ENCODE data around the gene DYNC1H1. TPM values are rescaled to one million over a fixed set of nuclear protein-coding genes. Genes with fewer than 3 reads are reported as not detected.

The DYNC1H1 gene
- total RNA-seq, 1 donor from 2014 or later: 432 TPM

- peak; percentile 21 for DNase-seq
- intact Hi-C loops (cut with DNase I): loop anchor here (10.0 kb wide), 1 partner anchor 128 kb away; the partner anchor contains the start of gene DYNC1H1
- H3K27me3 ChIP-seq: no peaks in the 10 kb centered on the region
- TF ChIP-seq CTCF (IDR thresholded peaks at IDR 0.05): no peak
- ATAC-seq: no peak
- no peaks in the 10 kb centered on the region for H3K9me3 ChIP-seq
- no peak overlapping the region for H3K4me3 ChIP-seq
- peaks cover 21% of the 10 kb centered on the region for H3K4me1 ChIP-seq
- no peaks in the 10 kb centered on the region for H3K36me3 ChIP-seq
- H3K27ac ChIP-seq: no peak overlapping the region
Observed at GRCh38 chr14:102092806-102093205, 128.4 kb downstream of the DYNC1H1 start.

GRCh38 chr14:102094101-102094500, 129.7 kb downstream of the DYNC1H1 start:
- TF ChIP-seq CTCF (IDR thresholded peaks at IDR 0.05): no peak
- DNase-seq: no peak
- no peaks in the 10 kb centered on the region for H3K36me3 ChIP-seq
- no peak for ATAC-seq
- H3K27me3 ChIP-seq: no peaks in the 10 kb centered on the region
- no peak overlapping the region for H3K4me3 ChIP-seq
- intact Hi-C loops (cut with DNase I): loop anchor here (10.0 kb wide), 1 partner anchor 129 kb away; the partner anchor contains the start of gene DYNC1H1
- H3K4me1 ChIP-seq: peaks cover 8% of the 10 kb centered on the region
- no peak overlapping the region for H3K27ac ChIP-seq
- no peaks in the 10 kb centered on the region for H3K9me3 ChIP-seq

DNA sequence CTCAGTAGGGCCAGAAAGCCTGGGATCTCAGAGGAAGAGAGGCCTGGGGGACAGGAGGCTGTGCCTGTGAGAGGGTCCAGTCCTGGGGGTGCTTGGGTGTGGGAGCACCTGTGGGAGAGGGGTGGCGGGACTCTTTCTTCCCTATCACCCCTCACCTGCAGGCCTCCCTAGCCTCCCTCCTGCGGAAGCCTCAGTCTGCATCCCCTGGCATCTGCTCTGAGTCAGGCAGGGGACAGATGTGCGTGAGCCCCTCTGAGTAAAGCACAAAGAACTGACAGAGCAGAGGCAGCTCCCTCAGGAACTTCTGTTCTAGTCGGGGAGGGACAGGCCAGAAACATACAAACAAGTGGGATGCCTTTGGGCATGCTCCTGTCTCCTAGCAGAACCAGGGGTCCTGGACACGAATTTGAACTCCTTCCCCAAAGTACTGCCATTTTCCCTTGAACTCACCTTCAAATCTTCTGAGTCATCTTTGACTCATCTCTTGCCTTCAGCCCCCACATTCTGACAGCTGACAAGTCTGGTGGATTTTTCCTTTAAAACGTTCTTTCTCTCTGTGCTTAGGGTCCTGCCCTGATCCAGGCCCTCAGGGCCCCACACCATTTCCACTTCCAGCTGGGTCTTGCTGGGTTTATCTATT, 131.0 kb downstream of the DYNC1H1 start:
- Histone ChIP-seq H3K4me1 (peaks cover 4% of the 10 kb centered on the region), H3K27ac (no peak overlapping the region), H3K9me3 (no peaks in the 10 kb centered on the region), H3K27me3 (no peaks in the 10 kb centered on the region), H3K4me3 (no peak overlapping the region), H3K36me3 (no peaks in the 10 kb centered on the region)
- no peak for DNase-seq
- peak; percentile 13 for ATAC-seq
- intact Hi-C loops (cut with DNase I): loop anchor here (10.0 kb wide), 1 partner anchor 131 kb away; the partner anchor contains the start of gene DYNC1H1
- TF ChIP-seq CTCF (IDR thresholded peaks at IDR 0.05): no peak

GRCh38 chr14:102095871-102096568, 131.6 kb downstream of the DYNC1H1 start:
- no peak for ATAC-seq
- H3K27me3 ChIP-seq: no peaks in the 10 kb centered on the region
- H3K9me3 ChIP-seq: no peaks in the 10 kb centered on the region
- TF ChIP-seq CTCF (IDR thresholded peaks at IDR 0.05): no peak
- H3K4me3 ChIP-seq: no peak overlapping the region
- DNase-seq: peak; percentile 41
- peaks cover 4% of the 10 kb centered on the region for H3K4me1 ChIP-seq
- intact Hi-C loops (cut with DNase I): loop anchor here (10.0 kb wide), 1 partner anchor 131 kb away; the partner anchor contains the start of gene DYNC1H1
- no peaks in the 10 kb centered on the region for H3K36me3 ChIP-seq
- H3K27ac ChIP-seq: no peak overlapping the region

- H3K27ac ChIP-seq: no peak overlapping the region
- H3K27me3 ChIP-seq: no peaks in the 10 kb centered on the region
- intact Hi-C loops (cut with DNase I): loop anchor here (10.0 kb wide), 1 partner anchor 132 kb away; the partner anchor contains the start of gene DYNC1H1
- H3K9me3 ChIP-seq: no peaks in the 10 kb centered on the region
- no peaks in the 10 kb centered on the region for H3K36me3 ChIP-seq
- peak; percentile 89 for ATAC-seq
- no peak overlapping the region for H3K4me3 ChIP-seq
- DNase-seq: peak; percentile 87
- peaks cover 4% of the 10 kb centered on the region for H3K4me1 ChIP-seq
- peak; percentile 81 for TF ChIP-seq CTCF (IDR thresholded peaks at IDR 0.05)
Observed at GRCh38 chr14:102096569-102097188, 132.3 kb downstream of the DYNC1H1 start.

Measured in upper lobe of right lung (tissue), 1 donor.